Astrocyte of the spinal cord (primary cell): ENCODE results near the gene GRN.

Experiments used
- DNase-seq: peaks from one replicate; pipeline ENCODE4 v3.0.0; 2011; ENCODE audit warnings: low read depth, low spot score
- H3K4me3 ChIP-seq: 2 replicates; pipeline ENCODE4 v1.5.1; 2011; ENCODE audit warnings: low read depth, mild to moderate bottlenecking, low read length, moderate library complexity
- CTCF ChIP-seq: IDR thresholded peaks from 2 replicates; pipeline ENCODE4 v1.5.1; 2012; ENCODE audit warnings: low read depth, mild to moderate bottlenecking, low read length, inconsistent platforms
- in situ Hi-C: cut with HindIII; loops from 2 replicates; pipeline ENCODE4 v1.10.0; 2017; ENCODE audit warnings: low sequenced_read_pairs

Gene GRN

GRCh38 chr17:44309472-44309871 lies 35.6 kb upstream of the GRN start:
- no peak for DNase-seq
- in situ Hi-C loops, result no loop called here
- H3K4me3 ChIP-seq, result no peak overlapping the region
- TF ChIP-seq CTCF, result no peak

DNA sequence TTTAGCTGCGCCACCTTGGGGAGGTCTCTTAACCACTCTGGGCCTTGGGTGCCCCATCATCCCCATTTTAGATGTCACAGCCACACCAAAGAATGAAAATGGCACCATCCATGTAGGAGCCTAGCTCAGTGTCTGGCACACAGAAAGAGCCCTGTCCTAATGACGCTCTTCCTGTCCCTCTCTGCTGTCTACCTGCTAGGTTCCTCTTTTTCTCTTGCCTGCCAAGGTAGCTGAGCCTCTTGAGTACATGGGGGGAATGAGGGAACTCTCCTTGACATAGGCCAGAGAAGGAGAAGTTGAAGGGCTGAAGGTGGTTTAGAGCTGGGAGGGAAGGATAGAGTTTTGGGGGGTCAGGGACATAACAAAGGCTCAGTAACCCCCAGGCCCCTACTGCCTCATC lies 34.9 kb upstream of the GRN start:
- DNase-seq, result no peak
- no peak for TF ChIP-seq CTCF
- H3K4me3 ChIP-seq, result no peak overlapping the region
- in situ Hi-C loops, result no loop called here

DNA sequence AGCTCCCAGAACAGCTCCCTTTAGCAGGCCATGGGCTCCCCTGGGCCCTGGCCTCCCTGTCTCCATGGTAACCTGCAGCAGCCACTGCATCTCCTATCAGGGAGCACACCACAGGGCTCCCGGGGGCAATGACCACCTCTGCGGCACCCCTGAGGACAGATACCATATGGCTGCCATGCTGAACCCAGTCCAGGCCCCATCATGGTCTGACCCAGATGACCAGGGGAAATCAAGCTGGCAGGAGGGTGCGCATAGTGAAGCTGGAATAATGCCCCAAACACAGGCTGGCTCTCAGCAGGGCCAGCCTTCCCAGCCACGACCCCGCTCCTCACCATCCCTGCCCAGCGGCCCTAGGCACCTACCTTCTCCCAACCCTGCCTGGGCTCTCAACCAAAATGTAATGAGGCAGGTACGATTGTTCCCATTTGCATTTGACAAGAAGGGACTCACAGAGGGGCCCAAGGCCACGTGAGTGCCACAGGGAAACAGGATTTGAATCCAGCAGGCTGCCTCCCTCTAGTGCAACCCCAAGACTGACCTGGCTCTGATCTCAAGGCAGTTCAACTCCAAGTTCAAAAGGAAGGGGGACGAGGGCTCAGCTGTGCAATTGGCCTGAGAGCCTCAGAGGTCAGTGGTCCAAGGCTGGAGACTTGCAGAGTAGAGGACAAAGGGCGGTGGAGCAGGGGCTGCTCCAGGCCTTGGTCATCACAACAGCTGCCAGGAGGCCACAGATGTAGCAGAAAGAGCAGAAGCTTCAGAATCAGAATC lies 34.3 kb upstream of the GRN start:
- in situ Hi-C loops, result no loop called here
- DNase-seq, result no peak
- no peak overlapping the region for H3K4me3 ChIP-seq
- TF ChIP-seq CTCF, result no peak

GRCh38 chr17:44311562-44312181 lies 33.4 kb upstream of the GRN start:
- no peak for TF ChIP-seq CTCF
- H3K4me3 ChIP-seq, result no peak overlapping the region
- in situ Hi-C loops, result no loop called here
- DNase-seq, result no peak

DNA sequence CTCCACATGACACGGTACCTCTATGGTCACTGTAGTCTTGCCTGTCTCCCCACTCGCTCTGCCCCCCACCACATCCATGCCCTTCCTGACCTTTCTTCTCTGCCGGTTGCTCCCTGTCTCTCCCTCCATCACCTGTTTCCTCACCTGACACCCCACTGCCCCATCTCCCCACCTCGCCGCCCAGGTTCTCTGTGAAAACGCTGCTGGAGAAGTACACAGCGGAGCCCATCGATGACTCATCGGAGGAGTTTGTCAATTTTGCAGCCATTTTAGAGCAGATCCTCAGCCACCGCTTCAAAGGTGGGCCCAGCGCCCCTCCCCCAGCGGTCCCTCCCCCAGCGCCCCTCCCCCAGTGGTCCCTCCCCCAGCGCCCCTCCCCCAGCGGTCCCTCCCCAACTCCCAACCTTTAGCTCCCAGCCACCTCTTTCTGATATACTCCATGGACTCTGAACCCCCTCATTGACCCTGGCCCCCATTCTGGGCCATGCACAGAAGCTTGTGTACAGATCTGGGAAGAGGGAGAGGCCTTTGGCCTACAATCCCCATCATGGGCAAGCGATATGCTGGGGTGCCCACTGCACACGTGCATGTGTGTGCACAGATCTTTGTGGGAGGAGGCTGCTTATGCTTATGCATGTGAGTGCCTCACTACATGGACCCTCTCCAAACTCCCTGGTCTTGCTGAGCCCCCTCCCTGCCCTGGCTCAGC lies 32.6 kb upstream of the GRN start:
- no peak for DNase-seq
- in situ Hi-C loops, result no loop called here
- H3K4me3 ChIP-seq, result no peak overlapping the region
- no peak for TF ChIP-seq CTCF

- in situ Hi-C loops, result no loop called here
- no peak for DNase-seq
- TF ChIP-seq CTCF, result no peak
- no peak overlapping the region for H3K4me3 ChIP-seq
These were observed 31.1 kb upstream of the GRN start for GRCh38 chr17:44314031-44314430.
